NCI-H128 (cell line): ENCODE results near the gene MYO5C.
"Not testable (repeated sequence)": the region's sequence is repeated elsewhere in the genome, so short reads cannot be mapped to it uniquely, and the experiment has no call there.

ENCODE experiments used
- DNase-seq: peaks from one replicate; lab custom pipeline; 2025; ENCODE audit not compliant: unreplicated experiment; lab: John Stamatoyannopoulos, UW

MYO5C gene

GRCh38 chr15:52243697-52244555 lies 51.7 kb downstream of the MYO5C start:
- DNase-seq: no peak

GRCh38 chr15:52243286-52243685 lies 52.3 kb downstream of the MYO5C start:
- DNase-seq: no peak

- DNase-seq: no peak
Measured at GRCh38 chr15:52241489-52241888, 54.1 kb downstream of the MYO5C start.

GRCh38 chr15:52240166-52240565 lies 55.4 kb downstream of the MYO5C start:
- no peak for DNase-seq

GRCh38 chr15:52238989-52239525 lies 56.5 kb downstream of the MYO5C start:
- DNase-seq: not testable (repeated sequence)

- no peak for DNase-seq
Measured at GRCh38 chr15:52238149-52238548, 57.5 kb downstream of the MYO5C start.

GRCh38 chr15:52236013-52236412 lies 59.6 kb downstream of the MYO5C start:
- no peak for DNase-seq

- no peak for DNase-seq
Measured at GRCh38 chr15:52234596-52235541, 60.7 kb downstream of the MYO5C start.

GRCh38 chr15:52233405-52233804 lies 62.2 kb downstream of the MYO5C start:
- no peak for DNase-seq

- no peak for DNase-seq
Measured at GRCh38 chr15:52232327-52232726, 63.3 kb downstream of the MYO5C start.

- no peak for DNase-seq
Measured at GRCh38 chr15:52230073-52230472, 65.5 kb downstream of the MYO5C start.

GRCh38 chr15:52228921-52229320 lies 66.7 kb downstream of the MYO5C start:
- no peak for DNase-seq

- peak; percentile 19 for DNase-seq
Measured at GRCh38 chr15:52227456-52227855, 68.1 kb downstream of the MYO5C start.

- no peak for DNase-seq
Measured at GRCh38 chr15:52225230-52225629, 70.4 kb downstream of the MYO5C start.

- no peak for DNase-seq
Measured at GRCh38 chr15:52224211-52224610, 71.4 kb downstream of the MYO5C start.

GRCh38 chr15:52221730-52222129 lies 73.9 kb downstream of the MYO5C start:
- no peak for DNase-seq

- no peak for DNase-seq
Measured at GRCh38 chr15:52220937-52221660, 74.5 kb downstream of the MYO5C start.

- DNase-seq: no peak
Measured at GRCh38 chr15:52220251-52220650, 75.4 kb downstream of the MYO5C start.

GRCh38 chr15:52218816-52219215 lies 76.8 kb downstream of the MYO5C start:
- no peak for DNase-seq

- no peak for DNase-seq
Measured at GRCh38 chr15:52218371-52218770, 77.2 kb downstream of the MYO5C start.

GRCh38 chr15:52217186-52217585 lies 78.4 kb downstream of the MYO5C start:
- DNase-seq: no peak
